ENCODE results near the gene GPX4.

The GPX4 gene

GRCh38 chr19:1069009-1069779 is 34.6 kb upstream of the GPX4 start:
- DNase-seq (ENCODE audit: low read depth): no peak
- no peak for TF ChIP-seq CTCF (IDR thresholded peaks at IDR 0.05; ENCODE audit: control insufficient read depth, extremely low read depth, insufficient read depth)
- no peak overlapping the region for H3K4me3 ChIP-seq (ENCODE audit: low read depth, low read length)

- TF ChIP-seq CTCF (IDR thresholded peaks at IDR 0.05; ENCODE audit: control insufficient read depth, extremely low read depth, insufficient read depth): no peak
- no peak overlapping the region for H3K4me3 ChIP-seq (ENCODE audit: low read depth, low read length)
- no peak for DNase-seq (ENCODE audit: low read depth)
Measured at GRCh38 chr19:1070576-1070930, 33.2 kb upstream of the GPX4 start.

GRCh38 chr19:1070931-1071791 is 32.6 kb upstream of the GPX4 start:
- DNase-seq (ENCODE audit: low read depth): no peak
- no peak overlapping the region for H3K4me3 ChIP-seq (ENCODE audit: low read depth, low read length)
- no peak for TF ChIP-seq CTCF (IDR thresholded peaks at IDR 0.05; ENCODE audit: control insufficient read depth, extremely low read depth, insufficient read depth)

- DNase-seq (ENCODE audit: low read depth): no peak
- H3K4me3 ChIP-seq (ENCODE audit: low read depth, low read length): no peak overlapping the region
- no peak for TF ChIP-seq CTCF (IDR thresholded peaks at IDR 0.05; ENCODE audit: control insufficient read depth, extremely low read depth, insufficient read depth)
Measured at GRCh38 chr19:1072371-1073015, 31.3 kb upstream of the GPX4 start.

GRCh38 chr19:1073063-1073955 is 30.5 kb upstream of the GPX4 start:
- no peak overlapping the region; the same call in 1 of the 2 replicates for H3K4me3 ChIP-seq (ENCODE audit: low read depth, low read length)
- no peak for DNase-seq (ENCODE audit: low read depth)
- TF ChIP-seq CTCF (IDR thresholded peaks at IDR 0.05; ENCODE audit: control insufficient read depth, extremely low read depth, insufficient read depth): no peak

GRCh38 chr19:1073956-1074517 is 29.8 kb upstream of the GPX4 start:
- TF ChIP-seq CTCF (IDR thresholded peaks at IDR 0.05; ENCODE audit: control insufficient read depth, extremely low read depth, insufficient read depth): no peak
- DNase-seq (ENCODE audit: low read depth): no peak
- peak overlapping the region; percentile 62 for H3K4me3 ChIP-seq (ENCODE audit: low read depth, low read length)
